Neural cell (in vitro differentiated cells): ENCODE data around the gene SAP30BP. TPM values are rescaled to one million over a fixed set of nuclear protein-coding genes. Genes with fewer than 3 reads are reported as not detected.

Experiments
- H2AFZ ChIP-seq: fragments of 200-600, 300-800 bp; sonication (generic), shearing (Covaris generic); 2 replicates; pipeline ENCODE4 v1.6.0; 2014; ENCODE audit warnings: low read depth, mild to moderate bottlenecking, antibody characterized with exemption, low read length, moderate library complexity
- H3F3A ChIP-seq: fragments of 200-600 bp; shearing (Covaris generic); 2 replicates; pipeline ENCODE4 v1.6.1; 2016; ENCODE audit warnings: mild to moderate bottlenecking, moderate library complexity, mixed read lengths, antibody characterized with exemption, low read length; ENCODE audit not compliant: insufficient read depth, poor library complexity, severe bottlenecking
- H3K27ac ChIP-seq: fragments of 200-600, 300-800 bp; sonication (generic), shearing (Covaris generic); 2 replicates; pipeline ENCODE4 v1.5.1; 2014; ENCODE audit warnings: mild to moderate bottlenecking, low read length, moderate library complexity
- H3K27me3 ChIP-seq: fragments of 300-800, 200-600 bp; sonication (generic), shearing (Covaris generic); 2 replicates; pipeline ENCODE4 v1.6.0; 2014; ENCODE audit warnings: mild to moderate bottlenecking, low read depth, low read length, moderate library complexity; ENCODE audit not compliant: insufficient read depth
- H3K36me3 ChIP-seq: fragments of 300-800, 200-600 bp; sonication (generic), shearing (Covaris generic); 2 replicates; pipeline ENCODE4 v1.5.1; 2014; ENCODE audit warnings: mild to moderate bottlenecking, antibody characterized with exemption, low read length, moderate library complexity; ENCODE audit not compliant: insufficient read depth
- H3K4me2 ChIP-seq: fragments of 300-800, 200-600 bp; sonication (generic), shearing (Covaris generic); 2 replicates; pipeline ENCODE4 v1.6.0; 2014; ENCODE audit warnings: mild to moderate bottlenecking, low read length
- H3K4me3 ChIP-seq: fragments of 300-800, 200-600 bp; sonication (generic), shearing (Covaris generic); 2 replicates; pipeline ENCODE4 v1.5.1; 2014; ENCODE audit warnings: mild to moderate bottlenecking, low read length, moderate library complexity
- H3K79me2 ChIP-seq: fragments of 200-600 bp; shearing (Covaris generic); replicated peaks from 2 replicates; pipeline ENCODE4 v1.6.0; 2014; ENCODE audit warnings: mild to moderate bottlenecking, low read length, moderate library complexity; ENCODE audit not compliant: insufficient read depth
- H3K9ac ChIP-seq: fragments of 300-800, 200-600 bp; sonication (generic), shearing (Covaris generic); 2 replicates; pipeline ENCODE4 v1.6.1; 2016; ENCODE audit warnings: mild to moderate bottlenecking, low read length, mixed read lengths
- H3K9me2 ChIP-seq: fragments of 200-600 bp; shearing (Covaris generic); 2 replicates; pipeline ENCODE4 v1.6.1; 2016; ENCODE audit warnings: mild to moderate bottlenecking, low read length, mixed read lengths; ENCODE audit not compliant: insufficient read depth
- H3K9me3 ChIP-seq: fragments of 200-600, 300-800 bp; sonication (generic), shearing (Covaris generic); 2 replicates; pipeline ENCODE4 v1.6.1; 2016; ENCODE audit warnings: mild to moderate bottlenecking, mixed run types, low read length, moderate library complexity, mixed read lengths
- H4K20me1 ChIP-seq: fragments of 200-600 bp; shearing (Covaris generic); 2 replicates; pipeline ENCODE4 v1.6.1; 2016; ENCODE audit warnings: mild to moderate bottlenecking, mixed run types; ENCODE audit not compliant: insufficient read depth
- CTCF ChIP-seq: fragments of 450-650 bp; IDR thresholded peaks from 2 replicates; pipeline ENCODE4 v1.5.1; 2014; ENCODE audit warnings: antibody characterized with exemption, mild to moderate bottlenecking, moderate library complexity; ENCODE audit not compliant: poor library complexity, severe bottlenecking
- EP300 ChIP-seq: fragments of 450-650 bp; conservative IDR thresholded peaks from 2 replicates; pipeline ENCODE4 v1.6.1; 2014; ENCODE audit warnings: antibody characterized with exemption, mild to moderate bottlenecking, moderate library complexity; ENCODE audit not compliant: poor library complexity, severe bottlenecking
- EZH2 ChIP-seq: fragments of 200-600, 300-800 bp; shearing (Covaris generic), sonication (generic); IDR thresholded peaks from 2 replicates; pipeline ENCODE4 v1.6.1; 2014; ENCODE audit warnings: antibody characterized with exemption, low read length, borderline replicate concordance, mild to moderate bottlenecking; ENCODE audit not compliant: insufficient read depth, poor library complexity, severe bottlenecking
- MXI1 ChIP-seq: fragments of 450-650 bp; conservative IDR thresholded peaks from 2 replicates; pipeline ENCODE4 v1.6.1; 2014; ENCODE audit warnings: antibody characterized with exemption, mild to moderate bottlenecking; ENCODE audit not compliant: poor library complexity, severe bottlenecking
- POLR2AphosphoS5 ChIP-seq: IDR thresholded peaks from 2 replicates; pipeline ENCODE4 v1.6.1; 2012
- RAD21 ChIP-seq: fragments of 450-650 bp; conservative IDR thresholded peaks from 2 replicates; pipeline ENCODE4 v1.6.1; 2014; ENCODE audit warnings: antibody characterized with exemption, mild to moderate bottlenecking, moderate library complexity
- SMC3 ChIP-seq: fragments of 450-650 bp; conservative IDR thresholded peaks from 2 replicates; pipeline ENCODE4 v1.6.1; 2014; ENCODE audit warnings: antibody characterized with exemption, mild to moderate bottlenecking, moderate library complexity; ENCODE audit not compliant: poor library complexity
- TAF1 ChIP-seq: IDR thresholded peaks from 2 replicates; pipeline ENCODE4 v1.6.1; 2012; ENCODE audit warnings: low read depth
- polyA plus RNA-seq: library from polyadenylated mRNA; depleted of rRNA; stranded (reverse); fragments of >200 nt; gene quantifications from 2 replicates; pipeline ENCODE4 v1.2.3, GENCODE V29; 2014
- TF ChIP-seq, protein P1 (sequence below): IDR thresholded peaks from 2 replicates; pipeline ENCODE4 v1.6.1; 2012; ENCODE audit warnings: borderline replicate concordance

SAP30BP gene
- polyA plus RNA-seq, 1 donor from 2014 or later, result 156 TPM

DNA sequence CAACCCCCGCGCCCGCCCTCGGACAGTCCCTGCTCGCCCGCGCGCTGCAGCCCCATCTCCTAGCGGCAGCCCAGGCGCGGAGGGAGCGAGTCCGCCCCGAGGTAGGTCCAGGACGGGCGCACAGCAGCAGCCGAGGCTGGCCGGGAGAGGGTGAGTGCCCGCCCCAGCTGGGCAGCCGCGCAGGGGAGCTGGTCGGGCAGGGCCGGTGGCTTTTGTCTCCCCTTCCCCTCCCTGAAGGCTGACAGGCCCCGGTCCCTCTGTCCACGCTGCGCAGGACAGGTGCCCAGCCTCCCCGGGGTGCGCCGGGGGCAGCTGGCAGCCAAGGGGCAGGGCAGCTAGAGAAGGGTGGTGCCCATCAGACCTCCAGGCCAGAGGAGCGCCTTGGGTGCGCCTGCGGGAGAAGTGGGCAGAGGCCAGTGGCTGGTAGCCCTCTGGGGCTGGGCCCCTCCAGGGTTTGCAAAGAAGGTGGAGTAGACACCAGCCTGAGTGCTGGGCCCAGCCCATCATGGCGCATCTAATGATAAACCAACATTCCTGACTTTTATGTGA is 54.4 kb downstream of the SAP30BP start:
- no peak overlapping the region for H3K27ac ChIP-seq
- H3K9me3 ChIP-seq, result no peaks in the 10 kb centered on the region
- H4K20me1 ChIP-seq, result no peaks in the 10 kb centered on the region
- H3K9ac ChIP-seq, result no peak overlapping the region
- H3F3A ChIP-seq, result no peaks in the 10 kb centered on the region
- TF ChIP-seq, protein P1, sequence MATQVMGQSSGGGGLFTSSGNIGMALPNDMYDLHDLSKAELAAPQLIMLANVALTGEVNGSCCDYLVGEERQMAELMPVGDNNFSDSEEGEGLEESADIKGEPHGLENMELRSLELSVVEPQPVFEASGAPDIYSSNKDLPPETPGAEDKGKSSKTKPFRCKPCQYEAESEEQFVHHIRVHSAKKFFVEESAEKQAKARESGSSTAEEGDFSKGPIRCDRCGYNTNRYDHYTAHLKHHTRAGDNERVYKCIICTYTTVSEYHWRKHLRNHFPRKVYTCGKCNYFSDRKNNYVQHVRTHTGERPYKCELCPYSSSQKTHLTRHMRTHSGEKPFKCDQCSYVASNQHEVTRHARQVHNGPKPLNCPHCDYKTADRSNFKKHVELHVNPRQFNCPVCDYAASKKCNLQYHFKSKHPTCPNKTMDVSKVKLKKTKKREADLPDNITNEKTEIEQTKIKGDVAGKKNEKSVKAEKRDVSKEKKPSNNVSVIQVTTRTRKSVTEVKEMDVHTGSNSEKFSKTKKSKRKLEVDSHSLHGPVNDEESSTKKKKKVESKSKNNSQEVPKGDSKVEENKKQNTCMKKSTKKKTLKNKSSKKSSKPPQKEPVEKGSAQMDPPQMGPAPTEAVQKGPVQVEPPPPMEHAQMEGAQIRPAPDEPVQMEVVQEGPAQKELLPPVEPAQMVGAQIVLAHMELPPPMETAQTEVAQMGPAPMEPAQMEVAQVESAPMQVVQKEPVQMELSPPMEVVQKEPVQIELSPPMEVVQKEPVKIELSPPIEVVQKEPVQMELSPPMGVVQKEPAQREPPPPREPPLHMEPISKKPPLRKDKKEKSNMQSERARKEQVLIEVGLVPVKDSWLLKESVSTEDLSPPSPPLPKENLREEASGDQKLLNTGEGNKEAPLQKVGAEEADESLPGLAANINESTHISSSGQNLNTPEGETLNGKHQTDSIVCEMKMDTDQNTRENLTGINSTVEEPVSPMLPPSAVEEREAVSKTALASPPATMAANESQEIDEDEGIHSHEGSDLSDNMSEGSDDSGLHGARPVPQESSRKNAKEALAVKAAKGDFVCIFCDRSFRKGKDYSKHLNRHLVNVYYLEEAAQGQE, result no peak
- TF ChIP-seq EZH2 (no peak), POLR2AphosphoS5 (no peak), EP300 (no peak), SMC3 (no peak), MXI1 (no peak), TAF1 (no peak), RAD21 (no peak), CTCF (no peak)
- H3K36me3 ChIP-seq, result no peaks in the 10 kb centered on the region
- H3K4me3 ChIP-seq, result no peak overlapping the region
- no peaks in the 10 kb centered on the region for H3K9me2 ChIP-seq
- peaks cover 40% of the 10 kb centered on the region for H3K27me3 ChIP-seq
- H3K4me2 ChIP-seq, result no peak overlapping the region
- H3K79me2 ChIP-seq, result no peaks in the 10 kb centered on the region
- H2AFZ ChIP-seq, result no peak overlapping the region

DNA sequence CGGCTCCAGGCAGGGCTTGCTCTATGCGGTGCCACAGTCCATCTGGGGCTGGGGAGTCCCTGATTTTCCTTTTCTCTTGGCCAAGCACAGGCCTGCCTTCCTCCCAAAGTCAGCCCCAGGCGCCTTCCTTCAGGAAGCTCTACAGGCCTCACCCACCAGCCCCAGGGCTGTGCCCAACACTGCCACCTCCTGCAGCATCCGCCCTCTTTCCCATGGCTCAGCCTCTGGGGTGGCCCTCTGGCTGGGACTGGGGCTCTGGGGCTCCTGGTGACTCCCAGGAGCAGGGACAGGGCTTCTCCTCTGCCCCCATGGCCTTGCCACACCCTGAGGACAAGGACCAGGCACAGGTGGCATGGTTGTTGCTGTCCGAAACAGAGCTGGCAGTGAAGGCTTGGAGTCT is 54.9 kb downstream of the SAP30BP start:
- Histone ChIP-seq H3K4me2 (no peak overlapping the region), H3K9ac (no peak overlapping the region), H3K27me3 (peaks cover 40% of the 10 kb centered on the region)

More for the DNA sequence above, 54.9 kb downstream of the SAP30BP start:
- Histone ChIP-seq H2AFZ (no peak overlapping the region), H4K20me1 (no peaks in the 10 kb centered on the region), H3K4me3 (no peak overlapping the region), H3K36me3 (no peaks in the 10 kb centered on the region), H3K79me2 (no peaks in the 10 kb centered on the region), H3K27ac (no peak overlapping the region), H3K9me3 (no peaks in the 10 kb centered on the region), H3F3A (no peaks in the 10 kb centered on the region), H3K9me2 (no peaks in the 10 kb centered on the region)
- TF ChIP-seq RAD21 (no peak), POLR2AphosphoS5 (no peak), CTCF (no peak), EP300 (no peak), MXI1 (no peak), EZH2 (no peak), TAF1 (no peak), SMC3 (no peak)
- TF ChIP-seq, protein P1, result no peak
